Body of pancreas (tissue), 4 donors: Measurements from ENCODE around the gene ACTL10.

ENCODE experiments used
- POLR2A ChIP-seq, 3 donors: fragments of 450-650 bp; IDR thresholded peaks; one replicate each; pipeline ENCODE4 v1.6.1; 2016; ENCODE audit warnings: antibody characterized with exemption in 3 of 3, mild to moderate bottlenecking in 2 of 3
- TF ChIP-seq, protein P1 (sequence below), 7 experiments: fragments of 450-650 bp in 4 of 7; fragments of 200-600 bp in 3 of 7; sonication (generic) in 3 of 7; IDR thresholded peaks; one replicate each; pipeline ENCODE4 v1.5.1; 2016 to 2019; ENCODE audit warnings: antibody characterized with exemption in 7 of 7

DNA sequence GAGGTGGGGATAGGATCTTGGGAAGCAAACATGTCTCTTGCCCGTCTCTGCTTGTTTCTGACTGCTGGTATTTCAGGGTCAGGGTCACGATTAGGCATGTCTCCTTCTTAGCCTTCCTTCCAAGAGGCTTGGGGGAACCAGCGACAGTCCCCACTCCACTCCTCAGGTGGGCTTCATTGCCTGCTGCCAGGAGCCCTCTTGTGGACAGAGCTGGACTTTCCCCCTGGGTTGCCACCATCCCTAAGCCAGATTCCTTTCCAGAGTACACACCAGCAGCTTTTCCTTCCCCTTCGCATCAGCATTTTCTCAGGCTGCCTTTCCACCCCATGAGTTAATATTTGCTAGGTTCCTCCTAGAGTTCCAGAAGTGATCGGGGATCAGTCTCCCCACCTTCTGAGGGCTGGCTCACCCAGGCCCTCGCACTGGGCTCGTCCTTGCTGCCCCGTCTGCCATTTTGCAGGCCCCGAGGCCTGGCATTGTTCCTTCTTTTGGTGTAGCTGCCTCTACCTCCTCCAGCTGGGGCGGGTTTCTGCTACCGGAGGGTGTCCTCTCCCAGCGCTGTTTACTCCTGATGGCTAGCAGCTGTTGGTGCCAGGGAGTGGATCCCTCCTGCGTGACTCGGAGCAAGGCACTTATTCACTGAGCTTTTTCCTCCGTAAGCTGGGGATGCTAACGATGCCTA is 13.4 kb upstream of the ACTL10 start:
- TF ChIP-seq, protein P1, sequence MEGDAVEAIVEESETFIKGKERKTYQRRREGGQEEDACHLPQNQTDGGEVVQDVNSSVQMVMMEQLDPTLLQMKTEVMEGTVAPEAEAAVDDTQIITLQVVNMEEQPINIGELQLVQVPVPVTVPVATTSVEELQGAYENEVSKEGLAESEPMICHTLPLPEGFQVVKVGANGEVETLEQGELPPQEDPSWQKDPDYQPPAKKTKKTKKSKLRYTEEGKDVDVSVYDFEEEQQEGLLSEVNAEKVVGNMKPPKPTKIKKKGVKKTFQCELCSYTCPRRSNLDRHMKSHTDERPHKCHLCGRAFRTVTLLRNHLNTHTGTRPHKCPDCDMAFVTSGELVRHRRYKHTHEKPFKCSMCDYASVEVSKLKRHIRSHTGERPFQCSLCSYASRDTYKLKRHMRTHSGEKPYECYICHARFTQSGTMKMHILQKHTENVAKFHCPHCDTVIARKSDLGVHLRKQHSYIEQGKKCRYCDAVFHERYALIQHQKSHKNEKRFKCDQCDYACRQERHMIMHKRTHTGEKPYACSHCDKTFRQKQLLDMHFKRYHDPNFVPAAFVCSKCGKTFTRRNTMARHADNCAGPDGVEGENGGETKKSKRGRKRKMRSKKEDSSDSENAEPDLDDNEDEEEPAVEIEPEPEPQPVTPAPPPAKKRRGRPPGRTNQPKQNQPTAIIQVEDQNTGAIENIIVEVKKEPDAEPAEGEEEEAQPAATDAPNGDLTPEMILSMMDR (IDR thresholded peaks at IDR 0.05) = peak; percentile 54 to 90 (median 67)
- peak in 1 of 3 donors; percentile 8 for TF ChIP-seq POLR2A (IDR thresholded peaks at IDR 0.05)
